NCI-H345 treated with DMSO at 0.1 percent for 48 hours (cell line): Measurements from ENCODE around the gene SYS1.

Experiments
- DNase-seq: peaks from one replicate; lab custom pipeline; 2025; ENCODE audit not compliant: unreplicated experiment; lab: John Stamatoyannopoulos, UW

The SYS1 gene

DNA sequence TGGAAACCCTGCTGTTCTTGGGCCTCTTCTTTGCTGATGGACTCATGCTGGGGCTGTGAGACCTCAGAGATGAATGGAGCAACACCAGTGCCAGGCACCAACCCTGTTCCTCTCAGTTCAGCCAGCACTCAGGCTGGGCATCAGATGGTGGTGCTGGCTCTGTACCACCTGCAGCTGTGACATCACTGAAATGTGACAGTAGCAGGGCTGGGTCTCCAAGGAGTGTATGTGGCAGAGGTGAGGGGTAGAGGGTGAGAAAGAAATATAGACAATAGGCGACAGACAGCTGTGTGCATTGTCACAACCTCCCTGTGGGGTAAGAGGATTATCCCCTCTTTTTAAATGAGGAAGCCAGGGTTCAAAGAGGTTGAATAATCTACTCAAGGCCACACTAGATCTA, 15.2 kb downstream of the SYS1 start, which contains the start of gene TP53TG5:
Gene TP53TG5 (minus strand): TSS at position 135 of the 400 bp plus-strand sequence. CDS start 89 bp downstream, at position 46.
- no peak for DNase-seq

DNA sequence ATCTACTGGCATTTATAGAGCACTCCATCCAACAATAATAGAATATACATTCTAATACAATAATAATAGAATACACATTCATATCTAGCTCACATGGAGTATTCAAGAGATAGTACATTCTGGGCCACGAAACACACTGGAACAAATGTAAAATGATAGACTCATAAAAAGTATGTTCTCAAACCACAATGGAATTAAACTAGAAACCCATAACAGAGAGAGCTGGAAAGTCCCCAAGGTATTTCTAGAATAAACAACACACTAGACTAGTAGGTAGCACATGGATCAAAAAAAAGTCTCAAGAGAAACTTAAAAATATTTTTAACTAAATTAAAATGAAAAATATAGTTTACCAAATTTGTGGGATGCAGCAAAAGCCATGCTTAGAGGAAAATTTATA, 24.3 kb downstream of the SYS1 start:
- no peak for DNase-seq

DNA sequence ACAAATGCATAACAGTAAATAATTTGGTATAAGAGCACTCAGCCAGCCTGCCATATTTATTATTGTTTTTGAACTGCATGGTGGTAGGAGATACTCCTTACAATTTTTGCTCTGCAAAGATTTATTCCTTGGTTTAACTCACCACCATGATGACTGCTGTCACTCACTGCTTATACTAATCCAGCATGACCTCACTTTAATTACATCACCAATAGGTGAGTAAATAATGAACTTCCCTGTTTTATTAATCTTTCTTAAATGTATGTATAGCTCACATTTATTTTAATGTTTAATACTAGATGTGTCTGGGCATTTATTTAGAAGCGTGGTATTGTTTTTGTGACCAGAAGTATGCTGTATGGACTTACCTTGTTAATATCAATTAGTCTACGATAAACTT, 28.0 kb downstream of the SYS1 start:
- no peak for DNase-seq

DNA sequence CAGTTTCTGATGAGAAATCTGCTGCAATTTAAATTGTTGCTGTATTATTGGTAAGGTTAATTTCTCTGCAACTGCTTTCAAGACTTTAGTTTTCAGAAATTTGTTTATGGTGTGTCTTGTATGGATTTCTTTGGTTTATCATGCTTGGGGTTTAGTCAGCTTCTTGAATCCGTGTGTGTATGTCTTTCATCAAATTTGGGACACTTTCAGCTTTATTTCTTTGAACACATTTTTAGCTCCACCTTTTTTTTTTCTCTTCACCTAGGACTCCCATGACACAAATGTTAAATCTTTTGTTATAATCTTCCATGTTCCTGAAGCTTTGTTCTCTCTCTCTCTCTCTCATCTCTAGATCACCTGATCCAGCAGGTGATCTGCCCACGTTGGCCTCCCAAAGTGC, 28.6 kb downstream of the SYS1 start:
- no peak for DNase-seq

DNA sequence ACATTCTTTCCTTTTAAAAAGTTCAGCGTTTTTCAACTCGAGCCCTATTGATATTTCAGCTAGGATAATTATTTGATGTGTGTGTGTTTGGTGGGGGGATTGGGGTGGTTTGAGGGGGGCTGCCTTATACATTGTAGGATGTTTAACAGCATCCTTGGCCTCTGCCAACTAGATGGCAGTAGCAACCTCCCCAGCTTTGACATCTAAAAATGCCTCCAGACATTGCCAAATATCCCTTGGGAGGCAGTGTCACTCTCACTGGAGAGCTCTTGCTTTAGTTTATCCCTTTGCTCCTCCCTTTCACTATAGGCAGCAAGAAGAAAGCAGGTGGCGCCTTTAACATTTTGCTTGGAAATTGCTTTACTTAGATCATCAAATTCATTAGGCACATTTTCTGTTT, 29.8 kb downstream of the SYS1 start:
- peak; percentile 22 for DNase-seq

DNA sequence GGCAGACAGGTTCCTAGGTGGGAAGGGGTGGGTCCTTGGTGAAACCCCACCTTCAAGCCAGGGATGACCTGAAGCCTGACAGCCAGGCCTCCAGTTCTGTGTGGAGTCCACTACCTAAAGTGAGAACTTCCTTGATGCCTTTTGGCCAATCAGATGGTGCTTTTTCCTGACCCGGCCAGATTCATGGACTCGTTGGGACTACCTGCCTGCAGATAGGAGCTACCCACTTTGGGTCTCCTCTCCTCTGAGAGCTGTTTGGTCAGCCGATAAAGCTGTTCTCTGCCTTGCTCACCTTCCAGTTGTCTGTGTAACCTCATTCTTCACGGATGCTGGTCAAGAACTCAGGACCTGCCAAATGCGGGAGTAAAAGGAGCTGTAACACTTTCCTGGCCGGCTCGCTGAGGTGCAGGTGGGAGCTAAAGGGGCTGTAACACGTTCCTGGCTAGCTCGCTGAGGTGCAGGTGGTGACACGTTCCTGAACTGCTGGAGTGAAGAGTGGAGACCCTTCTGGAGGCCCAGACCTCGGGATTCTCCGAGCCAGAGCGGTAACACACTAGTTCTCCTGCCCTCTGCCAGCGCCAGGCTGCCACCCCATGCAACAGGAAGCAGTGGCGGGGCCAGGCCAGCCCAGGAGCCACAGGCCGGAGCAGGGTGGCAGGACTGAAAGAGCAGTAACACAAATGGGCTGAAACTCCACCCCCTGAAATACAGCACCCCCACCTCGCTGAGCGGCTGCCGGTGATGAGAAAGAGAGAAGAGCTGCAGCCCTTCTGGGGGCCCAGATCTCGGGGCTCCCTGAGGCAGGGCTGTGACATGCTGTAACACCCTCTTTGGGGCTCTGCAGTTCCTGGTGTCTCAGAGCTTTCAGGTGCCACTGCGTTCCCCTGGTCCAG, 31.5 kb downstream of the SYS1 start:
- no peak for DNase-seq

DNA sequence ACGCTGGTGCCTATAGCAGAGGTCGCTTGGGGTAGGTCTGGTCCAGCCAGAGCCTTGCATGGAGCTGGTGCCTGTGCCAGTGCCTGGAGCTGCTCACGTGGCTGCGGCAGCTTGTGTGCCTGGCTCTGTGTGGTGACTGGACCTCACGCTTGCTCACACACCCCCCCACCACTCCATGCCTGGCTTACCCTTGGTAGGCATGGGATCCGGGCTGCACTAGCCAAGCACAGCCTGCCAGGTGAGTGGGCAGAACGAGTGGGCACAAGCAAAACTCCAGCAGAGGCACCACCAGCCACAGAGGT, 32.1 kb downstream of the SYS1 start:
- no peak for DNase-seq

DNA sequence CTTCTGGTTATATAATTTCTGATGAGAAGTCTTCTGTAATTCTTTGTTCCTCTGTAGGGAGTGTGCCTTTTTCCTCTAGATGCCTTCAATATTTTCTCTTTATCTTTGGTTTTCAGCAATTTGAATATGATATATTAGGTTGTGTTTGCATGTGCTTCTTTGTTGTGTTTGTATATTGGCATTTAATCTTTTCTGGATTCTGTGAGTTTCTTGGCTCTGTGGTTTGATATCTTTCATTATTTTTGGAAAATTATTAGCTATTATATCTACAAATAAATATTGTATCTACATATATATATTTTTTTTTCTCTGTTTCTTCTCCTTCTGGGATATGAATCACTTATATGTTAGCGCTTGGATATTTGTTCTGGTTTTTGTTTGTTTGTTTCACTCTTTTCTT, 36.1 kb downstream of the SYS1 start:
- DNase-seq: no peak

DNA sequence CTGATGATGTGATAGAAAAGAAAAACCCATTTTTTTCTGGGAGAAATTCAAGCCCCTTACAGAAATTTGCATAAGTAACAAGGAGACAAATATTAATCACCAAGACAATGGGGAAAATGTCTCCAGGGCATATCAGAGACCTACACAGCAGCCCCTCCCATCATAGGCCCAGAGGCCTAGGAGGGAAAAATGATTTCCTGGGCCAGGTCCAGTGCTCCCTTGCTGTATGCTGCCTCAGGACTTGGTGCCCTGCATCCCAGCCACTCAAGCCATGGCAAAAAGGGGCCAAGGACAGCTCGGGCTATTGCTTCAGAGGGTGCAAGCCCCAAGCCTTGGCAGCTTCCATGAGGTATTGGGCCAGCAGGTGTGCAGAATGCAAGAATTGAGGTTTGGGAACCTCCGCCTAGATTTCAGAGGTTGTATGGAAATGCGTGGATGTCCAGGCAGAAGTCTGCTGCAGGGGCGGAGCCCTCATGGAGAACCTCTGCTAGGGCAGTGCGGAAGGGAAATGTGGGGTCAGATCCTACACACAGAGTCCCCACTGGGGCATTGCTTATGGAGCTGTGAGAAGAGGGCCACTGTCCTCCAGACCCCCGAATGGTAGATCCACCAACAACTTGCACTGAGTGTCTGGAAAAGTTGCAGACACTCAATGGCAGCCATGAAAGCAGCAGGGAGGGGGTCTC, 37.5 kb downstream of the SYS1 start:
- DNase-seq: no peak

DNA sequence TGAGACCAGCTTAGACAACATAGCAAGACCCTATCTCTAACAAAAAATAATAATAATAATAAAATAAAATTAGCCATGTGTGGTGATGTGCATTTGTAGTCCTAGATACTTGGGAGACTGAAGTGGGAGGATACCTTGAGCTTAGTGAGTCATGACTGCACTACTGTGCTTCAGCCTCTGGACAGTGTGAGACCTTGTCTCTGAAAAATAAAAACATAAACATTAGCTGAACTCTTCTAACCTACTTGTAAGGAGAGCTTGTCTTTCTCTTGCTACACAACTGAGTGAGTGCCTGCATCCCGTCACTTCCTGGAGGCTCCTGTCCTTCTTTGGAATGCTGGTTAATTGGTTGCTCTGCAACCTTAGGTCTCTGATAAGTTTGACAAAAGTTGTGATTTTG, 40.0 kb downstream of the SYS1 start:
- DNase-seq: no peak

DNA sequence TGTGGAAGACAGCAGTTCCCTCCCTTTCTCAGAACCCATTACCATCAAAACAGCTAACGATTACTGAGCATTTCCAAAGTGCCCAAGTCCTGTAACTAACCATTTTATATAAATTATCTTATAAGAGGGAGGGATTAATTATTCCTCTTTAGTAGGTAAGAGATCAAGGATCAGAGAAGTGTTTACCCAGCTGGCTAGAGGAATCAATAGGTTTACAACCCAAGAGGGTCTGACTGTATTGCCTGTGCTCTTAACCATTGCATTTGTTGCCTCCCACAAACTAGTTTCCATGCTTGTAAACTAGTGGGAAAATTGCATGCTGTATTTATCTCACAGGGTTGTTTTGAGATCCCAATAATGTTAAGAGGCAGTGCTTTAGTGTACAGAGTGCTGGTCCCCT, 41.5 kb downstream of the SYS1 start:
- DNase-seq: peak; percentile 70

DNA sequence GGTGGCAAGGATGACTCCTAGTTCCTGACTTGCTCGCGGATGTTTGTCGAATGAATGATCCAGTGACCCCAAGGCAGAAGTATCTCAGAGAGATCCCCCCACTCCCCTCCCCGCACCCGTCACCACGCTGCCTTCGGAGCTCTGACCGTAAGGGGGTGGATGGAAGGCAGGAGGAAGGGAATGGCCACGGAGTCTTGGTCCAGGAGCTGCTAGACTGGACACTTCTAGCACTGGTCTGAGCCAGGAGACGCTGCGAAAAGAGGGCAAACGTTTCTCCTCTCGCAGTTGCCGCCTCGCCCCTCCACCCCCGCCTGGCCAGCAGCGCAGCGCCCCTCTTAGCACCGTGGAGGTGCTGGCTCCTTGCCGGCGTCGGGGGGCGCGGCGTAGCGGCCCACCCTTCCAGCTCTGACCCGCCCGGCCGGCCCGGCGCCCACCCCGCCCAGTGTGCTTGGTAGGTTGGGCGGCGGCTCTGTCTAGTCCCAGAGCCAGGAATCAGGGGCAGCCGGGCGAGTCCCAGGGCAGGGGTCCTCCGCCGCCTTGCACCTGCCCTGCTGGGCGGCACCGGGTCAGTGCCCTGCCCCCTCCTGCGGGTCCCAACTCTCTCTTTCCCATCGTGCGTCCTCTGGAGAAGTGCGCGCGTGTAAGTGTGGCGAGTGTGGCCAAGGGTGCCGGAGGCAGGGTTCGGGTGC, 42.8 kb downstream of the SYS1 start:
- DNase-seq: no peak

DNA sequence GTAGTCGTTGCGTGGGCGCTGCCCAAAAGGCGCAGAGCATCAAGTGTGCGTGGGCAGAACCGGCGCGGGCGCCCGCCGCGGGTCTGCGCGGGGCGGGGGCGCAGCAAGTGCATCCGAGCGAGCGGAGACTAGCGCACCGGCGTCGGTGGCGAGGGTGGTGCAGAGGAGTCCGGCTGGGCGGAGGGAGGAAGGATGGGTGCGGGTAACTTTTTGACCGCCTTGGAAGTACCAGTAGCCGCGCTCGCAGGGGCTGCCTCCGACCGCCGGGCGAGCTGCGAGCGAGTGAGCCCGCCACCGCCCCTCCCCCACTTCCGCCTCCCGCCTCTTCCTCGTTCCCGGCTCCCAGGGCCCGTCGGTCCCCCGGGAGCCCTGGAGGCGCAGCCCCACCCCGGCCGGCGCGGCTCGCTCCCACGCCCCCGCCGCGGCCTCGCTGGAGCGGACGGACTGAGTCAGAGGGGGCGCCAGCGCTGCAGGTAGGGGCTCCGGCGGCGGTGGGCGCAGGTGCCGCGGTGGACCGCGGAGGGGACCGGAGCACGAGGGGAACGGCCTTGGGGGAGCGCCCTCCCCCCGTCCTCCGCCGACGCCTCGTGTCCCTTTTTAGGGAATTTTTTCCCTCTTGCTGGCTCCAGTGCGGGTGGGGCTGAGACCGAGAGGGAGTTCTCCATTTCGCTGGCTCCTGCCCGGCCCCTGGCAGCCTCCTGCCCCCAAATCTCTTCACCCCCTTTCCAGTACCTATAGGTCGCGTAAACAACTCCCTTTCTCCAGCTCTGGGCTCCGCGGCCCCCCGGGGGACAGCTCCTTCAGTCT, 43.5 kb downstream of the SYS1 start:
- peak; percentile 10 for DNase-seq

DNA sequence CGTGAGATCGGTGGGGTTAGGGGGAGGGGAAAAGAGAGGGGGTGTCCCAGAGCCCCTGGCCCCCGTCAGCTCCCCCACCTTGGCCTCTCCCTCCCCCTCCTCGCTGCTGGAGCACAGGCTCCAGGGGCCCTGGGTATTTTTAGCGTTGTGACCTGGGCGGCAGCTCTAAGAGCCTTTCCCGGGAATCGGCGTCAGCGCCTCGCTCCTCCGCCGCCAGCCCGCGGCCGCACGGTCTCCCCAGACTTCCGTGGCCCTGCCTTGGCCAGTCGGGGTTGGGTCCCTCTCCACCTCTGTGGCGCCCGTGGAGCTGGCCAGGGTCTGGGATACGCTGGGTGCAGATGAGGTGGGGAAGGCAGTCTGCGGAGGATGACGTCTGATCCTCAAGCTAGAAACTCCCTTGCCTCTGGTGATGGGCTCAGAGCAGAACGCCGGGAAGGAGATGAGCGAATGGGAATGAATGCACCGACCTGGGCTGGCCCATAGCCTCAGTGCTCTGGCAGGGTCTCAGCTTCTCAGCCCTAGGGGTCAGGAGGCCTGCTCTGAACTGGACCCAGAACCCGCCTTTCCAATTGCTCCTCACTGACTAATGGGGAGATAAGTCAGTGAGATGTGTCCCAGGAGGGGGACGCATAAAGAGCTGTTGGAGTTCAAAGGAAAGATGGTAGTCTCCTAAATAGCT, 44.2 kb downstream of the SYS1 start:
- DNase-seq: peak; percentile 5

DNA sequence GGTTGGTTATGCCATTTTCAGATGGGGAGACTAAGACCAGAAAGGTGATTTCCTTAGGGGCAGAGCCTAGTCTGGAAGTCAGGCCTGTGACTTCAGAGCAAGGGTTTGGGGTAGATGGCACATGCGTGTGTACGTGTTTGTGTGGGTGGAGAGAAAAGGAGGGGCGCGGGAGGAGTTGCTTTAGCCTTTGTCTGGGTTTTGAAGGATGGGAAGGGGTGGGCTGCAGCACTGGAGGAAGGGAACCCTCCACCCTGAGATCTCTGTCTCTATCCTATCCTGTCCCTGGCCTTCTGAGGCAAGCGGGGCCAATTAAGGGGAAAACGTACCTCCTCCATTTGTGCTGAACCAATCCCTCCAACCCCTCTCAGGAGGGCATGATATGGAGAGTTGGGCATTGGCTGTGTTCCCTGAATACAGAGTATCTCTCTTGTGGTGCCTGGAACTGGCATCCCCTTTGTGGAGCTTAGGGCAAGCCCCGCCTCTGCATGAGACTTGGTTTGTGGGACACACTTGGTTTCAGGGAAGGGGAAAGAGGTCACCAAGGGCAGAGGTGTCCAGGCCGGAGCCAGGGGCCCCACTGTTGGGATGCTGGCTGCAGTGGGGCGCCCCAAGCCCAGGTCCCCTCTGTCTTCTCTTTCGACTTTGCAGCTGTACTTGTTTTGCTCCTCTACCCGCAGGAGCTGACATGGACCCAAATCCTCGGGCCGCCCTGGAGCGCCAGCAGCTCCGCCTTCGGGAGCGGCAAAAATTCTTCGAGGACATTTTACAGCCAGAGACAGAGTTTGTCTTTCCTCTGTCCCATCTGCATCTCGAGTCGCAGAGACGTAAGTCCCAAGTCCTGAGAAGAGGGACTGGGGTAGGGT, 45.1 kb downstream of the SYS1 start, which contains the start of gene DBNDD2:
Gene DBNDD2 (plus strand): TSS at position 507 of the 863 bp plus-strand sequence. CDS start 179 bp downstream, at position 686.
- no peak for DNase-seq

DNA sequence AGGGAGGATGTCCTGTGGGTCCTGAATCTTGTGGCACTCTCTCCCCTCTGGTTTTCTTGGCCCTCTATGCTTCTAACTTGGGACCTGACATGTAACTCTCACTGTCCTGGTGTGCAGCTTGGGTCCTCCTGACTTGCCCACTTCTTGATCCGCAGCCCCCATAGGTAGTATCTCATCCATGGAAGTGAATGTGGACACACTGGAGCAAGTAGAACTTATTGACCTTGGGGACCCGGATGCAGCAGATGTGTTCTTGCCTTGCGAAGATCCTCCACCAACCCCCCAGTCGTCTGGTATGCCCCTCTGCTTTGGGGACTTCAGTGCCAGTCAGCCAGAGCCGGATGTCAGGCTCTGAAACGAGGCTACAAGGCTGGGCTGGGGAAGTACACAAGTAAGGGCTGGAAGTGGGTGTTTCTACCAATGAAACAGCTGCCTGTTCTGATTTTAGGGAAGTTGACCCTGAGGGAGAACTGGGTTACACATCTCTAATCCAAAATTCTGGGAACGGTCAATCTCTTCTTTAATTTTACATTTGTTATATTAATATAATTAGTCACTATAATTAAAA, 45.8 kb downstream of the SYS1 start:
- DNase-seq: no peak

DNA sequence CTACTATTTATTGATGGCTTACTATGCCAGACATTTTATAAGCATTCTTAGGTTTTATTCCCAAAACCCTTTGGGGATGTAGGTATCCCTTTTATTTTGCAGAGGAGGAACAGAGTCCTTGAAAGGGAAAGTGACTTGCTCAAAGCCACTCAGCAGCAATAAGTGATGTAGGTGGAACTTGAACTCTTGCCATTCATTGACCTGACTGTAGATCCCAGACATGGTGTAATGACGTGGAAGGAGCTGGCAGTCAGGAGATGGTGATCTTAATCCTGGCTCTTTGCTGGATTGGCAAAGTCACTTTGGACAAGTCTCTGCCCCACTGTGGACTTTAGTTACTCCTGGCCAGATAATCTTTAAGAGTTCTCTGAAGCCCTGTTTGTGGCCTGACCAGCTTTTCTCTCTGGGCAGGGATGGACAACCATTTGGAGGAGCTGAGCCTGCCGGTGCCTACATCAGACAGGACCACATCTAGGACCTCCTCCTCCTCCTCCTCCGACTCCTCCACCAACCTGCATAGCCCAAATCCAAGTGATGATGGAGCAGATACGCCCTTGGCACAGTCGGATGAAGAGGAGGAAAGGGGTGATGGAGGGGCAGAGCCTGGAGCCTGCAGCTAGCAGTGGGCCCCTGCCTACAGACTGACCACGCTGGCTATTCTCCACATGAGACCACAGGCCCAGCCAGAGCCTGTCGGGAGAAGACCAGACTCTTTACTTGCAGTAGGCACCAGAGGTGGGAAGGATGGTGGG, 46.7 kb downstream of the SYS1 start:
- DNase-seq: no peak

DNA sequence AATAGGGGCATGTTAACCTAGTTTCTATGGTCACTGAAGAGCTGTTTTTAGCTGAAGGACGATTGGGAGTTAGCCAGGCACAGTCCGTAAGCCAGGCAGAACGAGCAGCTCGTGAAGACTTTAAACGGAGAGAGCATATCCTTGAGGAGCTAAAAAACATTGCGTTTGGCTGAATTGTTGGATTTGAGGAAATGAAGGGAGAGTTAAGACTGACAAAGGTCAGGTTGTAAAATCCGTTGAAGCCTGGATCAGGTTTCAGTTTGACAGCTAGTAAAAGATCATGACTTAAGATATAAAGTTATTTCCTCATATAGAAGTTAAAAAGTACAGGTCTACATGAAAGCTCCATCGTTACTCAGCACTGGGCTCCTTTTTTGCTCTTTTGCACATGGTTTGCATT, 47.9 kb downstream of the SYS1 start:
- DNase-seq: no peak
